ENCODE data around the gene OR10G4.

DNA sequence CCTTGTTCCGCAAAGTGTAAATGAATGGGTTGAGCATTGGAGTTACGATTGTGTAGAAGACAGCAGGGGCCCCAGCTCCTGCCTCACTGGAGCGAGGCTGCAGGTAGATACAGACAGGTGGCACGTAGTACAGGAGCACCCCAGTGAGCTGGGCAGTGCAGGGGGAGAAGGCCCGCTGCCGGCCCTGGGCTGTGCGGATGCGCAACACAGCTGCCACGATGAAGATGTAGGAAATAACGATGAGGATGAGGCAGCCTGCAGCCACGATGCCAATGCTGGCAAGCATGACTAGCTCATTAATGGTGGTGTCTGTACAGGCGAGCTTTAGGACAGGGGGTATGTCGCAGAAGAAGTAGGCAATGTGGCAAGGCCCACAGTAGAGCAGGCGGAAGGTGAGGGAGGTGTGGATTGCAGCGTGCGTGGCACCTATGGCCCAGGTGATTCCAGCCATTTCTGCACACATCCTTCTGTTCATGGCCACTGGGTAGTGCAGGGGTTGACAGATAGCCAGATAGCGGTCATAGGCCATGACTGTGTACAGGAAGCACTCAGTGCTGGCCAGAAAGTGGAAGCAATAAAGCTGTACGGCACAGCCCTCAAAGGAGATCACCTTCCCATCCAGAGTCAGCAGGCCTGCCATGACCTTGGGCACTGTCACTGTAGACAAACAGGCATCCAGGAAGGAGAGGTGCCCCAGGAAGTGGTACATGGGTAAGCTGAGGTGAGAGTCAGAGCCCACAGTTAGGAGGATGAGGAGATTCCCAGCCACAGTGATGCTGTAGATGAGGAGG lies 35.8 kb upstream of the OR10G4 start:
- no peak for TF ChIP-seq EZH2 (IDR thresholded peaks at IDR 0.05; ENCODE audit: low read depth)
- TF ChIP-seq, protein P1, sequence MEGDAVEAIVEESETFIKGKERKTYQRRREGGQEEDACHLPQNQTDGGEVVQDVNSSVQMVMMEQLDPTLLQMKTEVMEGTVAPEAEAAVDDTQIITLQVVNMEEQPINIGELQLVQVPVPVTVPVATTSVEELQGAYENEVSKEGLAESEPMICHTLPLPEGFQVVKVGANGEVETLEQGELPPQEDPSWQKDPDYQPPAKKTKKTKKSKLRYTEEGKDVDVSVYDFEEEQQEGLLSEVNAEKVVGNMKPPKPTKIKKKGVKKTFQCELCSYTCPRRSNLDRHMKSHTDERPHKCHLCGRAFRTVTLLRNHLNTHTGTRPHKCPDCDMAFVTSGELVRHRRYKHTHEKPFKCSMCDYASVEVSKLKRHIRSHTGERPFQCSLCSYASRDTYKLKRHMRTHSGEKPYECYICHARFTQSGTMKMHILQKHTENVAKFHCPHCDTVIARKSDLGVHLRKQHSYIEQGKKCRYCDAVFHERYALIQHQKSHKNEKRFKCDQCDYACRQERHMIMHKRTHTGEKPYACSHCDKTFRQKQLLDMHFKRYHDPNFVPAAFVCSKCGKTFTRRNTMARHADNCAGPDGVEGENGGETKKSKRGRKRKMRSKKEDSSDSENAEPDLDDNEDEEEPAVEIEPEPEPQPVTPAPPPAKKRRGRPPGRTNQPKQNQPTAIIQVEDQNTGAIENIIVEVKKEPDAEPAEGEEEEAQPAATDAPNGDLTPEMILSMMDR (conservative IDR thresholded peaks at IDR 0.05): no peak
